Activated naive CD4-positive, alpha-beta T cell treated with anti-CD3 and anti-CD28 coated beads for 36 hours (primary cell): ENCODE results near the gene TRAF7. TPM values are rescaled to one million over a fixed set of nuclear protein-coding genes. Genes with fewer than 3 reads are reported as not detected.

Experiments
- CTCF ChIA-PET: fragments of 350-600 bp; sonication (Branson Sonifier 250); formaldehyde crosslinking; loops from one replicate; lab custom pipeline; 2021; ENCODE audit warnings: antibody characterized with exemption; lab: Charles Lee
- DNase-seq: peaks from one replicate; pipeline ENCODE4 v3.0.0-alpha.2; 2020
- H3K27ac Mint-ChIP-seq: one replicate; pipeline ENCODE4 v1.8.0; 2021; ENCODE audit warnings: mild to moderate bottlenecking, mixed read lengths
- H3K27me3 Mint-ChIP-seq: one replicate; pipeline ENCODE4 v1.8.0; 2021; ENCODE audit warnings: low read depth, mixed read lengths
- H3K36me3 Mint-ChIP-seq: one replicate; pipeline ENCODE4 v1.8.0; 2021; ENCODE audit warnings: low read depth, mixed read lengths
- H3K4me1 Mint-ChIP-seq: one replicate; pipeline ENCODE4 v1.8.0; 2021; ENCODE audit warnings: low read depth, mixed read lengths
- H3K4me3 Mint-ChIP-seq: one replicate; pipeline ENCODE4 v1.8.0; 2021; ENCODE audit warnings: mild to moderate bottlenecking, moderate library complexity, mixed read lengths
- H3K9me3 Mint-ChIP-seq: one replicate; pipeline ENCODE4 v1.8.0; 2021; ENCODE audit warnings: mixed read lengths
- intact Hi-C: fragments of 100-400 bp; cut with micrococcal nuclease; formaldehyde crosslinking; loops from one replicate; pipeline ENCODE4 v1.15.1; 2023
- total RNA-seq, 2 experiments: library from RNA; stranded (reverse); gene quantifications; one replicate each; pipeline ENCODE4 v1.2.3, GENCODE V29; 2021

Gene TRAF7
- total RNA-seq, 2 experiments from 2014 or later = 102 to 104 TPM

- Mint-ChIP-seq H3K27ac (no peak overlapping the region), H3K27me3 (no peaks in the 10 kb centered on the region), H3K4me1 (no peaks in the 10 kb centered on the region), H3K36me3 (no peaks in the 10 kb centered on the region), H3K4me3 (no peak overlapping the region), H3K9me3 (no peaks in the 10 kb centered on the region)
- no peak for DNase-seq
- intact Hi-C loops = no loop called here
- CTCF ChIA-PET = interaction anchor here (1.3 kb wide), 1 partner anchor 8 kb away, joined by 6 read pairs; no protein-coding TSS in a partner anchor
Observed at GRCh38 chr16:2186505-2186904, 30.9 kb downstream of the TRAF7 start.

GRCh38 chr16:2187212-2187611 lies 31.6 kb downstream of the TRAF7 start:
- H3K27me3 Mint-ChIP-seq = no peaks in the 10 kb centered on the region
- no peaks in the 10 kb centered on the region for H3K4me1 Mint-ChIP-seq
- no peaks in the 10 kb centered on the region for H3K36me3 Mint-ChIP-seq
- intact Hi-C loops = no loop called here
- CTCF ChIA-PET = interaction anchor here (0.6 kb wide), 2 partner anchors 226 to 314 kb away, joined by 3 to 4 read pairs; no protein-coding TSS in a partner anchor
- no peak overlapping the region for H3K27ac Mint-ChIP-seq
- H3K9me3 Mint-ChIP-seq = no peaks in the 10 kb centered on the region
- DNase-seq = no peak
- no peak overlapping the region for H3K4me3 Mint-ChIP-seq

- Mint-ChIP-seq H3K4me3 (no peak overlapping the region), H3K4me1 (no peaks in the 10 kb centered on the region), H3K9me3 (no peaks in the 10 kb centered on the region), H3K27me3 (no peaks in the 10 kb centered on the region), H3K36me3 (no peaks in the 10 kb centered on the region), H3K27ac (no peak overlapping the region)
- DNase-seq = no peak
- CTCF ChIA-PET = no interaction called here
- intact Hi-C loops = no loop called here
Observed at GRCh38 chr16:2188395-2188794, 32.8 kb downstream of the TRAF7 start.

GRCh38 chr16:2189252-2189893 lies 33.8 kb downstream of the TRAF7 start:
- CTCF ChIA-PET = interaction anchor here (0.6 kb wide), 1 partner anchor 234 kb away, joined by 3 read pairs; no protein-coding TSS in a partner anchor
- no peaks in the 10 kb centered on the region for H3K36me3 Mint-ChIP-seq
- no peak overlapping the region for H3K27ac Mint-ChIP-seq
- no peak for DNase-seq
- no peaks in the 10 kb centered on the region for H3K9me3 Mint-ChIP-seq
- H3K4me3 Mint-ChIP-seq = no peak overlapping the region
- H3K27me3 Mint-ChIP-seq = no peaks in the 10 kb centered on the region
- intact Hi-C loops = no loop called here
- H3K4me1 Mint-ChIP-seq = no peaks in the 10 kb centered on the region

GRCh38 chr16:2190002-2190658 lies 34.5 kb downstream of the TRAF7 start:
- intact Hi-C loops = no loop called here
- H3K36me3 Mint-ChIP-seq = no peaks in the 10 kb centered on the region
- no peak overlapping the region for H3K27ac Mint-ChIP-seq
- peaks cover 2% of the 10 kb centered on the region for H3K4me1 Mint-ChIP-seq
- H3K9me3 Mint-ChIP-seq = no peaks in the 10 kb centered on the region
- CTCF ChIA-PET = no interaction called here
- no peak overlapping the region for H3K4me3 Mint-ChIP-seq
- no peak for DNase-seq
- H3K27me3 Mint-ChIP-seq = peaks cover 7% of the 10 kb centered on the region

GRCh38 chr16:2190659-2191445 lies 35.3 kb downstream of the TRAF7 start:
- H3K4me3 Mint-ChIP-seq = no peak overlapping the region

GRCh38 chr16:2191446-2191706 lies 35.8 kb downstream of the TRAF7 start:
- H3K27ac Mint-ChIP-seq = no peak overlapping the region
- H3K9me3 Mint-ChIP-seq = no peaks in the 10 kb centered on the region
- H3K27me3 Mint-ChIP-seq = peaks cover 8% of the 10 kb centered on the region
- intact Hi-C loops = no loop called here
- peaks cover 4% of the 10 kb centered on the region for H3K4me1 Mint-ChIP-seq
- DNase-seq = no peak
- H3K4me3 Mint-ChIP-seq = no peak overlapping the region
- CTCF ChIA-PET = no interaction called here
- no peaks in the 10 kb centered on the region for H3K36me3 Mint-ChIP-seq

More at GRCh38 chr16:2190659-2191445, 35.3 kb downstream of the TRAF7 start:
- H3K9me3 Mint-ChIP-seq = no peaks in the 10 kb centered on the region
- CTCF ChIA-PET = no interaction called here
- no peak for DNase-seq
- H3K36me3 Mint-ChIP-seq = no peaks in the 10 kb centered on the region
- H3K27ac Mint-ChIP-seq = no peak overlapping the region
- intact Hi-C loops = no loop called here
- H3K4me1 Mint-ChIP-seq = peaks cover 4% of the 10 kb centered on the region
- H3K27me3 Mint-ChIP-seq = peaks cover 8% of the 10 kb centered on the region

- DNase-seq = no peak
- CTCF ChIA-PET = interaction anchor here (0.6 to 2.0 kb wide), 13 partner anchors 9 to 536 kb away, joined by 3 to 10 read pairs (median 5); partner anchors contain the start of genes ECI1, MLST8 and PGP
- Mint-ChIP-seq H3K27ac (no peak overlapping the region), H3K4me1 (peaks cover 4% of the 10 kb centered on the region), H3K36me3 (no peaks in the 10 kb centered on the region), H3K27me3 (peaks cover 26% of the 10 kb centered on the region), H3K9me3 (no peaks in the 10 kb centered on the region), H3K4me3 (no peak overlapping the region)
- intact Hi-C loops = loop anchor here (2.0 kb wide), 1 partner anchor 293 kb away; no protein-coding TSS in a partner anchor
Observed at GRCh38 chr16:2194166-2194834, 38.7 kb downstream of the TRAF7 start.

GRCh38 chr16:2194852-2195321 lies 39.3 kb downstream of the TRAF7 start:
- no peaks in the 10 kb centered on the region for H3K36me3 Mint-ChIP-seq
- DNase-seq = peak; percentile 71
- intact Hi-C loops = loop anchor here (1.0 to 2.0 kb wide), 3 partner anchors 56 to 306 kb away; partner anchors contain the start of gene ECI1
- peaks cover 4% of the 10 kb centered on the region for H3K4me1 Mint-ChIP-seq
- H3K4me3 Mint-ChIP-seq = no peak overlapping the region
- no peaks in the 10 kb centered on the region for H3K9me3 Mint-ChIP-seq
- CTCF ChIA-PET = interaction anchor here (0.6 to 2.0 kb wide), 15 partner anchors 9 to 581 kb away, joined by 3 to 10 read pairs (median 4); partner anchors contain the start of genes ECI1, MLST8 and PGP
- peaks cover 26% of the 10 kb centered on the region for H3K27me3 Mint-ChIP-seq
- no peak overlapping the region for H3K27ac Mint-ChIP-seq

- no peaks in the 10 kb centered on the region for H3K36me3 Mint-ChIP-seq
- CTCF ChIA-PET = interaction anchor here (0.6 to 2.0 kb wide), 11 partner anchors 8 to 581 kb away, joined by 3 to 10 read pairs (median 4); partner anchors contain the start of genes ECI1, MLST8 and PGP
- intact Hi-C loops = loop anchor here (1.0 to 2.0 kb wide), 3 partner anchors 56 to 306 kb away; partner anchors contain the start of gene ECI1
- peak overlapping the region; percentile 21 for H3K4me3 Mint-ChIP-seq
- no peaks in the 10 kb centered on the region for H3K9me3 Mint-ChIP-seq
- H3K27me3 Mint-ChIP-seq = peaks cover 26% of the 10 kb centered on the region
- DNase-seq = no peak
- H3K27ac Mint-ChIP-seq = no peak overlapping the region
- peaks cover 4% of the 10 kb centered on the region for H3K4me1 Mint-ChIP-seq
Observed at GRCh38 chr16:2195322-2196161, 40.0 kb downstream of the TRAF7 start.
